ENCODE measurements around the gene HES1.

Gene HES1

DNA sequence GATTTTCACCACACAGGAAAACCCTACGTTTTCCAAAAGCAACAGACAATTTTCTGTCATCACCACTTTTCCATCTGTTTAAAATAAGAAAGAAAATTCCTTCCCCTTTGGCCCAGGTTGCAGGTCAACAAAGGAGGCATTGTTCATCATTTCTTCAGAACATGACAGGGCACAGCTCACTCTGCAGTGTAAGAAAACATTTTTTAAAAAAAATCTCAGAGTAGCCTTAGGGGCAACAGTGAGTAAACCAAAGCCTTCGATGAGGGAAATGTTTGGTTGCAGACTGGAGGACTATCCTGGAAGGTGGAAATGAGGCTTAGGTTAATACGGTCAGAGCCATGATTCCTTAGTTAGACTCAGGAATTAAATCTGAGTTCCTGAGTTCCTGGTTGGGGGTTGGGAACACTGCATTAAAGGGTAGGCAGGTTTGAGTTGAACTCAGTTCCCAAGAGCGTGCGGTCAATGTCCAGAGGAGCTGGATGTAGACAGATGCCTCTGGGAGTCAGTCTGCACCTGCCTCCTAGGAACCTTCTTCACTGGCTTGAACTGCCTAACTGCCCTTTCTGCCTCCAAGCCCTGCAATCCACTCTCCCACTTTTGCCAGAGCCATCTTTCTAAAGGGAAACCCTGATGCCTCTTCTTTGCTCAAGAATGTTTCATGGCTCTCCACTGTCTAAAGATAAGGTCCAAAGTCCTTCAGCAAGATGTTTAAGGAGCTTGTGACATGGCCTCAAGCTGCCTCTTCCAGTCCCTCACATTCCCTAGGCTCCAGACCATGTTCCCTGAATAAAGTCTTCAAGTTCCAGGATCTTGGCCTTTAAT, 3.3 kb upstream of the HES1 start:
- TF ChIP-seq, protein P1, sequence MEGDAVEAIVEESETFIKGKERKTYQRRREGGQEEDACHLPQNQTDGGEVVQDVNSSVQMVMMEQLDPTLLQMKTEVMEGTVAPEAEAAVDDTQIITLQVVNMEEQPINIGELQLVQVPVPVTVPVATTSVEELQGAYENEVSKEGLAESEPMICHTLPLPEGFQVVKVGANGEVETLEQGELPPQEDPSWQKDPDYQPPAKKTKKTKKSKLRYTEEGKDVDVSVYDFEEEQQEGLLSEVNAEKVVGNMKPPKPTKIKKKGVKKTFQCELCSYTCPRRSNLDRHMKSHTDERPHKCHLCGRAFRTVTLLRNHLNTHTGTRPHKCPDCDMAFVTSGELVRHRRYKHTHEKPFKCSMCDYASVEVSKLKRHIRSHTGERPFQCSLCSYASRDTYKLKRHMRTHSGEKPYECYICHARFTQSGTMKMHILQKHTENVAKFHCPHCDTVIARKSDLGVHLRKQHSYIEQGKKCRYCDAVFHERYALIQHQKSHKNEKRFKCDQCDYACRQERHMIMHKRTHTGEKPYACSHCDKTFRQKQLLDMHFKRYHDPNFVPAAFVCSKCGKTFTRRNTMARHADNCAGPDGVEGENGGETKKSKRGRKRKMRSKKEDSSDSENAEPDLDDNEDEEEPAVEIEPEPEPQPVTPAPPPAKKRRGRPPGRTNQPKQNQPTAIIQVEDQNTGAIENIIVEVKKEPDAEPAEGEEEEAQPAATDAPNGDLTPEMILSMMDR (IDR thresholded peaks at IDR 0.05; ENCODE audit: low read depth, low read length, missing control alignments) = no peak
- no peak overlapping the region for H3K4me3 ChIP-seq (replicated peaks; ENCODE audit: low read depth, low read length)
- DNase-seq (ENCODE audit: extremely low read depth, low read depth) = no peak

DNA sequence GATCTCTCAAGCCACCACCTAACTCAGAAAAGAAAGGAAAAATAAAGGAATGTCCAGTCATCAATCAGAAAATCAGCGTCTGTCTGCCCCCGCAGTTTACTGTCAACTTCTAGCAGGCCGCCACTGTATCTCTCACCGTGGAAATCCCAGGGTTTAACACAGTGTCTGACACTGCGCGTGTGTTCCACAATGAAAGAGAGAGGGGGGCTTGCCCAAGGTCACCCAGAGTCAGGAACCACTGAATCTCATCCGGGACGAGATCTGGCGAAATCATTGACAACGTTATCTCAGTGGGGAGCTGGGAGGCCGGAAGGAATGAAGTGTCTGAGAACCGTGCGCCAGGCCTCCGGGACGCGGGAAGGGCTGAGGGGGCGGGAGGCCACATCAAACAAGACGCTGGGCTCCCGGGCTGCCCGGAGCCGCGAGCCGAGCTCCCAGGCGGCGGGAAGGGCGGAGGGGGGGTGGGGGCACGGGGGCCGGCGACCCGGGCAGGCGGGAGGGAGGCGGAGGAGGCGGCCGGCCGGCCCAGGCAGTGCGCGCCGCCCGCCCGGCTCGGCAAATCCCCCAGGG, 2.2 kb upstream of the HES1 start:
- TF ChIP-seq, protein P1 (IDR thresholded peaks at IDR 0.05; ENCODE audit: low read depth, low read length, missing control alignments) = no peak
- H3K4me3 ChIP-seq (replicated peaks; ENCODE audit: low read depth, low read length) = peak overlapping the region; percentile 30
- DNase-seq (ENCODE audit: extremely low read depth, low read depth) = no peak

DNA sequence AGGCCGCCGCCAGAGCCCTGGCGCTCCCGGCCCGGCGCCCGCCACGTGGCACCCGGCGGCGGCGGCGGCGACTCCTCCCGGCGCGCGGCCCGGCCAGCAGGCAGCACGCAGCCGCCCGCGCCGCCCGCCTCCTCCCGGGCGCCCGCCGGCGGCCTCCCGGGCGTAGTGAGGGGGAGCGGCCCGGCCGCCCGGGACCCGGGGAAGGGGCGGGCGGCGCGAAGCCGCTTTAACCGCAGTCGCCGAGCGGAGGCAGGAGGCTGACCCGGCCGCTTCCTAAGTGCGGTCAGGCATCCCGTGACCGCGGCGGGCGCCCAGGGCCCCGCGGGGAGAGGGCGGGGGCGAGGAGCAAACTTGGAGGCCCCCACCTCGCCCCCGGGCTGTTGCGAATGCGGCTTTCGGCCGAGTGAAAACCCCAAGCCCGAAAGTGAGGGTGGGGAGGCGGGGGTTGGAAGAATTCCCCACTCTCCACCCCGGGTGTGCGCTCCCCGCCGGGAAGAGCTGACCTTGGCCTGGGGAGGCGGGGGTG, 1.7 kb upstream of the HES1 start:
- no peak for DNase-seq (ENCODE audit: extremely low read depth, low read depth)
- TF ChIP-seq, protein P1 (IDR thresholded peaks at IDR 0.05; ENCODE audit: low read depth, low read length, missing control alignments) = no peak

DNA sequence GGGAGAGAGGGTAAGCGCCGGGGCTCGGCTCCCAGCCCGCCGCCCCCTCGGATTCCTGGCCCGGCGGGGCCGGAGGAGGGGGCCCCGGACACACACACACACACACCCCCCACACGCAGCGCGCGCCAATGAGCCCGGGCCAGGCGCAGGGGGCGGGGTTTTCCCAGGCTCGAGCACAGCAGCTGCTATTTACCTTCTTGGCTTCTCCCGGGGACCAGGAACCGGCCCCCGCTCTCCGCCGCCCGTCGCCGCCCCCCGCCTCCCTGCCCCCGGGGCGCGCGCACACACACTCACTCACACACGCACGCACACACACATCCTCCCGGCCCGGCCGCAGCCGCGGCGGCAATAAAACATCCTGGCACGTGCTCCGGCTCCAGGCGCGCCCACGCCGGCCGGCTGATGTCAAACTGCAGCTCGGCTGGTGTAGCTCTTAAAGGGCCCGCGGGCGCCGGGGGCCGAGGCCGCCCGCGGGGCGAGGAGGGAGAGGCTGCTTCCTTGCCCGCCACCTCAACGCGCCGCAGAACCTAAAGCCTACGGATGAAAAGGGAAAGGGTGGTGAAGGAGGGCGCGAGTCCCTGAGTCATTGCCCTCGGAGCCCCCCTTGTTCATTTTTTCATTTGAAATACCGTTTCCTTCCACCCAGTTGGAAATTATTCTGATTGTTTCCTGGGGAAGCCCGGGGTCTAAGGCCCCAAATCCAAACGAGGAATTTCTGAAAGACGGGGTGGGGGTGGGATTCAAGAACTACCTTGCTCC, 1.0 kb upstream of the HES1 start:
- TF ChIP-seq, protein P1 (IDR thresholded peaks at IDR 0.05; ENCODE audit: low read depth, low read length, missing control alignments) = no peak
- peak overlapping the region; percentile 49 for H3K4me3 ChIP-seq (replicated peaks; ENCODE audit: low read depth, low read length)
- no peak for DNase-seq (ENCODE audit: extremely low read depth, low read depth)

More for the DNA sequence above, 1.7 kb upstream of the HES1 start:
- peak overlapping the region; percentile 49 for H3K4me3 ChIP-seq (replicated peaks; ENCODE audit: low read depth, low read length)

DNA sequence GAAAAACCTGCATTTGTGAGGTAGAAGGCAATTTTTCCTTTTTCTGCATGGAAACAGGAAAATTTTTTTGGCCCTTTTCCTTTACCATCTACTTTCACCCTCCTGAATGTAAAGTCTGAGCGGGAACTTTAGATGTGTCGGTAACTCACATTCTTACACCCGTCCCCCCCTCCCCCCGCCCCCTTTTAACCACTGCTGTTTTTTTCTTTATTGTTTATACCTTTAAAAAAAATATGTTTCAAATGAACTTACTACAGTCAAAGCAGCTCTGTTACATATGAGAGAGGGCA, 487 bp upstream of the HES1 start:
- H3K4me3 ChIP-seq (replicated peaks; ENCODE audit: low read depth, low read length) = peak overlapping the region; percentile 49
- TF ChIP-seq, protein P1 (IDR thresholded peaks at IDR 0.05; ENCODE audit: low read depth, low read length, missing control alignments) = no peak
- DNase-seq (ENCODE audit: extremely low read depth, low read depth) = no peak

DNA sequence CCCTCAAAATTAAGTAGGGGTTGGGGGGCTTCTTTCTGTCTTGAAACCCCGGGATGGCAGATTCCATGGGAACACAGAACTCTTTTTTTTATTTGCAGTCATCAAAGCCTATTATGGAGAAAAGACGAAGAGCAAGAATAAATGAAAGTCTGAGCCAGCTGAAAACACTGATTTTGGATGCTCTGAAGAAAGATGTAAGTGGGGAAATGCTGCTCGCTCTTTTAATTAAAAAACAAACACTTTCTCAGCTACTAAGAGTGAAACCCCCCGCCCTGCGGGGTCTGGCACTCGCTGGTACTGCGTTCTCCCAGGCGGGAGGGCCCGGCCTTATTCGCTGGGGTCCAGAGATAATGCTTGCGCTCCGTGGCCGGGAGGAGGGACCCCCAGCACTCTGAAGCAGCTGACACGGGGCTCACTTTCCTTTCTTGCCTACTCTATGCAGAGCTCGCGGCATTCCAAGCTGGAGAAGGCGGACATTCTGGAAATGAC, 615 bp downstream of the HES1 start:
- H3K4me3 ChIP-seq (replicated peaks; ENCODE audit: low read depth, low read length) = peak overlapping the region; percentile 55
- no peak for DNase-seq (ENCODE audit: extremely low read depth, low read depth)
- TF ChIP-seq, protein P1 (IDR thresholded peaks at IDR 0.05; ENCODE audit: low read depth, low read length, missing control alignments) = no peak

All from HFF-Myc (cell line).